Measurements from ENCODE around the gene USP38. TPM values are rescaled to one million over a fixed set of nuclear protein-coding genes. Genes with fewer than 3 reads are reported as not detected.
"Not testable (repeated sequence)": the region's sequence is repeated elsewhere in the genome, so short reads cannot be mapped to it uniquely, and the experiment has no call there.

The USP38 gene, protein sequence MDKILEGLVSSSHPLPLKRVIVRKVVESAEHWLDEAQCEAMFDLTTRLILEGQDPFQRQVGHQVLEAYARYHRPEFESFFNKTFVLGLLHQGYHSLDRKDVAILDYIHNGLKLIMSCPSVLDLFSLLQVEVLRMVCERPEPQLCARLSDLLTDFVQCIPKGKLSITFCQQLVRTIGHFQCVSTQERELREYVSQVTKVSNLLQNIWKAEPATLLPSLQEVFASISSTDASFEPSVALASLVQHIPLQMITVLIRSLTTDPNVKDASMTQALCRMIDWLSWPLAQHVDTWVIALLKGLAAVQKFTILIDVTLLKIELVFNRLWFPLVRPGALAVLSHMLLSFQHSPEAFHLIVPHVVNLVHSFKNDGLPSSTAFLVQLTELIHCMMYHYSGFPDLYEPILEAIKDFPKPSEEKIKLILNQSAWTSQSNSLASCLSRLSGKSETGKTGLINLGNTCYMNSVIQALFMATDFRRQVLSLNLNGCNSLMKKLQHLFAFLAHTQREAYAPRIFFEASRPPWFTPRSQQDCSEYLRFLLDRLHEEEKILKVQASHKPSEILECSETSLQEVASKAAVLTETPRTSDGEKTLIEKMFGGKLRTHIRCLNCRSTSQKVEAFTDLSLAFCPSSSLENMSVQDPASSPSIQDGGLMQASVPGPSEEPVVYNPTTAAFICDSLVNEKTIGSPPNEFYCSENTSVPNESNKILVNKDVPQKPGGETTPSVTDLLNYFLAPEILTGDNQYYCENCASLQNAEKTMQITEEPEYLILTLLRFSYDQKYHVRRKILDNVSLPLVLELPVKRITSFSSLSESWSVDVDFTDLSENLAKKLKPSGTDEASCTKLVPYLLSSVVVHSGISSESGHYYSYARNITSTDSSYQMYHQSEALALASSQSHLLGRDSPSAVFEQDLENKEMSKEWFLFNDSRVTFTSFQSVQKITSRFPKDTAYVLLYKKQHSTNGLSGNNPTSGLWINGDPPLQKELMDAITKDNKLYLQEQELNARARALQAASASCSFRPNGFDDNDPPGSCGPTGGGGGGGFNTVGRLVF
- polyA plus RNA-seq (2013, experiment 1 of 2): 14.5 TPM
- 15.3 TPM for polyA plus RNA-seq (2013, experiment 2 of 2)

GRCh38 chr4:143184503-143185252, at the start of gene USP38:
Gene USP38 (plus strand): TSS chr4:143184917. CDS start chr4:143185451, 534 bp downstream.
- peak within 1 kb of the TSS; percentile 98 for H3K4me3 ChIP-seq (ENCODE audit: extremely low read depth, insufficient read depth, low read length, poor library complexity, severe bottlenecking)
- peaks cover 9% of the 10 kb centered on the region for H3K36me3 ChIP-seq (ENCODE audit: control insufficient read depth, insufficient read depth, low read length)
- no peaks in the 10 kb centered on the region for H3K9me3 ChIP-seq (ENCODE audit: control insufficient read depth, low read length)
- WGBS, 2 experiments (ENCODE audit: insufficient coverage in 2 of 2): 0% methylated on average over 43 to 45 of the region's 71 CpGs
- peaks cover 6% of the 10 kb centered on the region for H3K4me1 ChIP-seq (ENCODE audit: control insufficient read depth, insufficient read depth, low read length, poor library complexity, severe bottlenecking)
- peak within 1 kb of the TSS; percentile 82 for H3K27ac ChIP-seq (ENCODE audit: low read depth, low read length, severe bottlenecking)

- WGBS, 2 experiments (ENCODE audit: insufficient coverage in 2 of 2): 83 to 92% methylated on average over 2 to 3 of the region's 5 CpGs
- Histone ChIP-seq H3K27ac (ENCODE audit: low read depth, low read length, severe bottlenecking) (no peak overlapping the region), H3K4me3 (ENCODE audit: extremely low read depth, insufficient read depth, low read length, poor library complexity, severe bottlenecking) (no peak overlapping the region), H3K4me1 (ENCODE audit: control insufficient read depth, insufficient read depth, low read length, poor library complexity, severe bottlenecking) (peaks cover 3% of the 10 kb centered on the region), H3K9me3 (ENCODE audit: control insufficient read depth, low read length) (no peaks in the 10 kb centered on the region), H3K36me3 (ENCODE audit: control insufficient read depth, insufficient read depth, low read length) (no peaks in the 10 kb centered on the region)
Measured at GRCh38 chr4:143135358-143135757, 49.4 kb upstream of the USP38 start.

DNA sequence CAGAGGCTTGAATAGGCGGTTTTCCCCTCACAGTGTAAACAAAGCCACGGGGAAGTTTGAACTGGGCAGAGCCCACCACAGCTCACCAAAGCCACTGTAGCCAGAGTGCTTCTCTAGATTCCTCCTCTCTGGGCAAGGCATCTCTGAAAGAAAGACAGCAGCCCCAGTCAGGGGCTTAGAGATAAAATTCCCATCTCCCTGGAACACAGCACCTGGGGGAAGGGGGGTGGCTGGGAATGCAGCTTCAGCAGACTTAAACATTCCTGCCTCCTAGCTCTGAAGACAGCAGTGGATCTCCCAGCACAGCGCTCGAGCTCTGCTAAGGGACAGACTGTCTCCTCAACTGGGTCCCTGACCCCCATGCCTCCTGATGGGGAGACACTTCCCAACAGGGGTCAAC, 44.0 kb upstream of the USP38 start:
- H3K27ac ChIP-seq (ENCODE audit: low read depth, low read length, severe bottlenecking): no peak overlapping the region
- no peaks in the 10 kb centered on the region for H3K36me3 ChIP-seq (ENCODE audit: control insufficient read depth, insufficient read depth, low read length)
- WGBS, 2 experiments (ENCODE audit: insufficient coverage in 2 of 2): 55 to 71% methylated on average over 3 to 4 of the region's 4 CpGs
- H3K4me1 ChIP-seq (ENCODE audit: control insufficient read depth, insufficient read depth, low read length, poor library complexity, severe bottlenecking): peaks cover 9% of the 10 kb centered on the region
- H3K9me3 ChIP-seq (ENCODE audit: control insufficient read depth, low read length): no peaks in the 10 kb centered on the region
- H3K4me3 ChIP-seq (ENCODE audit: extremely low read depth, insufficient read depth, low read length, poor library complexity, severe bottlenecking): no peak overlapping the region

- WGBS, 2 experiments (ENCODE audit: insufficient coverage in 2 of 2): 80 to 85% methylated on average over 1 to 2 of the region's 2 CpGs
- Histone ChIP-seq H3K4me1 (ENCODE audit: control insufficient read depth, insufficient read depth, low read length, poor library complexity, severe bottlenecking) (no peaks in the 10 kb centered on the region), H3K27ac (ENCODE audit: low read depth, low read length, severe bottlenecking) (no peak overlapping the region), H3K36me3 (ENCODE audit: control insufficient read depth, insufficient read depth, low read length) (no peaks in the 10 kb centered on the region), H3K9me3 (ENCODE audit: control insufficient read depth, low read length) (no peaks in the 10 kb centered on the region), H3K4me3 (ENCODE audit: extremely low read depth, insufficient read depth, low read length, poor library complexity, severe bottlenecking) (no peak overlapping the region)
Measured at GRCh38 chr4:143148521-143148920, 36.2 kb upstream of the USP38 start.

DNA sequence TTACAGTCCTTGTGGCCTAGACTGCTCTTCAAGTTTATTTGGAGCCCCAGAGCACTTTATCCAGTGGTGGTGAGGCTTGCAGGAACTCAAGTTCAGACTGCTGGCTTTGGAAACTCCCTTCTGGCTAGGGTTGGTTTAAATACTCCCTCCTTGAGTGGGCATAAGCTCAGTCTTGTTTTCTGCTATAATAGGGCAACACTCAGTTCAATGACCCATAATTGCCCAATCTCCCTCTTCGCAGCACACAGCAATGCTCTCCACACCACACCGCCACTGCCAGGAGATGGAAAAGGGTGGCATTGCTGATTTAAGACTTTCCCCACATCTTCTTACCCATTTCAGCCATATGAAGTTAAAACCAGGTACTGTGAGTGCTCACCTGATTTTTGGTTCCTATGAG, 27.9 kb upstream of the USP38 start:
- H3K27ac ChIP-seq (ENCODE audit: low read depth, low read length, severe bottlenecking): no peak overlapping the region
- no peaks in the 10 kb centered on the region for H3K9me3 ChIP-seq (ENCODE audit: control insufficient read depth, low read length)
- WGBS, 2 experiments (ENCODE audit: insufficient coverage in 2 of 2): 100% methylated on average over 1 of the region's 2 CpGs; no CpG with 5 or more reads in 1 of the 2 experiments
- H3K36me3 ChIP-seq (ENCODE audit: control insufficient read depth, insufficient read depth, low read length): no peaks in the 10 kb centered on the region
- no peak overlapping the region for H3K4me3 ChIP-seq (ENCODE audit: extremely low read depth, insufficient read depth, low read length, poor library complexity, severe bottlenecking)
- no peaks in the 10 kb centered on the region for H3K4me1 ChIP-seq (ENCODE audit: control insufficient read depth, insufficient read depth, low read length, poor library complexity, severe bottlenecking)

DNA sequence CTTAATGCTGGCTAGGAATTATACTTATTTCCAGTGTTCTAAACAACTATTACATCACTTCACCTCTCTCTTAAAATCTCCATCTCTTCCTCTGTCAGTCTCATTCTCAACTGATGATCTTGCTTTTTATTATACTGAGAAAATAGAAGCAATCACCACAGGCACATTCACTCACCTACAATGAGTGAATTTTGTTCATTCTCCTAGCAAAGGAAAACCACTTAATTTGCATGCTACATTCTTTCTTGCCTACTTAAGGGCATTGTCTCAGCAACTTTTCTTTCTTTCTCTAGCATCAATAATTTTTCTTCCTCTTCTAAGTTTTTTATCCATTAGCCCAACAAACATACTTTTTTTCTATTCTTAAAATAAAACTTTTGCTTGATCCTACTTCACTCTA, 21.1 kb upstream of the USP38 start:
- Histone ChIP-seq H3K4me1 (ENCODE audit: control insufficient read depth, insufficient read depth, low read length, poor library complexity, severe bottlenecking) (no peaks in the 10 kb centered on the region), H3K9me3 (ENCODE audit: control insufficient read depth, low read length) (no peaks in the 10 kb centered on the region), H3K27ac (ENCODE audit: low read depth, low read length, severe bottlenecking) (no peak overlapping the region), H3K4me3 (ENCODE audit: extremely low read depth, insufficient read depth, low read length, poor library complexity, severe bottlenecking) (no peak overlapping the region), H3K36me3 (ENCODE audit: control insufficient read depth, insufficient read depth, low read length) (no peaks in the 10 kb centered on the region)

GRCh38 chr4:143166722-143167121, 18.0 kb upstream of the USP38 start:
- 90 to 94% methylated on average over 11 of the region's 11 CpGs for WGBS, 2 experiments (ENCODE audit: insufficient coverage in 2 of 2)
- H3K9me3 ChIP-seq (ENCODE audit: control insufficient read depth, low read length); H3K36me3 ChIP-seq (ENCODE audit: control insufficient read depth, insufficient read depth, low read length); H3K4me1 ChIP-seq (ENCODE audit: control insufficient read depth, insufficient read depth, low read length, poor library complexity, severe bottlenecking); H3K4me3 ChIP-seq (ENCODE audit: extremely low read depth, insufficient read depth, low read length, poor library complexity, severe bottlenecking); H3K27ac ChIP-seq (ENCODE audit: low read depth, low read length, severe bottlenecking): not testable (repeated sequence)

DNA sequence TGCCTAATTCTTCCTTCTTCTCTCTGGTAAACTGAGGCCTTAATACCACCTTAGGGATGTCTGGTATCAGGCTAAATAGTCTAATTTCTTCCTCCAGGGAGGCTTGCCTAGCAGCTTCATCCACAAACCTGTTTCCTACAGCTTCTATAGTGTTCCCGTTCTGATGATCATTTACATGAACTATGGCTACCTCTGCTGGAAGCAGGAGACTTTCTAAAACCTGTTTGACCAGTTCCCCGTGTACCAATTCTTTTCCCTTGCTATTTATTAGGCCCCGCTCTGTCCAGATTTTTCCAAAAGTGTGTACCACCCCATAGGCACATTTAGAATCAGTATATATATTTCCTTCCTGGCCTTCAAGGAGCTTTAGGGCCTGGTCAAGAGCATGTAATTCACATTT, 5.8 kb upstream of the USP38 start:
- Histone ChIP-seq H3K4me1 (ENCODE audit: control insufficient read depth, insufficient read depth, low read length, poor library complexity, severe bottlenecking) (no peaks in the 10 kb centered on the region), H3K36me3 (ENCODE audit: control insufficient read depth, insufficient read depth, low read length) (no peaks in the 10 kb centered on the region), H3K9me3 (ENCODE audit: control insufficient read depth, low read length) (peaks cover 6% of the 10 kb centered on the region), H3K4me3 (ENCODE audit: extremely low read depth, insufficient read depth, low read length, poor library complexity, severe bottlenecking) (no peak overlapping the region), H3K27ac (ENCODE audit: low read depth, low read length, severe bottlenecking) (no peak overlapping the region)
- WGBS, 2 experiments (ENCODE audit: insufficient coverage in 2 of 2): 85 to 87% methylated on average over 3 of the region's 3 CpGs

DNA sequence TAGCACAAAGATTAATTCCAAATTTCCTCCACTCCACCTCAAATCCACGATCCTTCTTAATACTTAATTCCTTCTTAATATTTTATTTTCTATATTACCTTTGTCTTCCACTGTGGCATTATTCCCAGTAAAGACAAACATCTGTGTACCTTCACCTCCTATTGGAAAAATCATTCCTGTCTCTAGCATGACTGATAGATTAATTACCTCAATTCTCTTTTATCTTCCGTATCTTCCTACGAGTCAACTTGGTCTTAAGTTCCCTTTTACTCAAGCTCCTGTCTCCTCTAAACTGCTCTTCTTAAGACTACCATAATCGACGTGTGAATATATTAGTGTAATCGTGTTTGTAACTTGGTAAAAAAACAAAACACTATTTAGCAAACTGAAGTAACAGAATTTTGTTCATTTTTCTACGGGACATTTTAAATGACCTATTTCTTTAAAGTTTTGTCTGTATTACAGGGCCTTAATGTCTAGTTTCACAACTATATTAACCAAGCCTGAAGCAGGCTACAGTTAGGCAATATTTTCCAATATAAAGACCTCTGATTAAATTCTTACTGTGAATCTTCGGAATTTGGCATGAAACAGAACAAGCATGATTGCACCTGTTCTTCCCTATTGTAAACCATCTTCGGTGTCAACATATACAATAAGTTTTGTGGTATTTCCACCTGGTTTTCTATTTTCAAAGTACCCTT, 1.1 kb upstream of the USP38 start:
- WGBS, 2 experiments (ENCODE audit: insufficient coverage in 2 of 2): 82 to 83% methylated on average over 1 to 4 of the region's 9 CpGs
- H3K27ac ChIP-seq (ENCODE audit: low read depth, low read length, severe bottlenecking): peak overlapping the region; percentile 82

GRCh38 chr4:143184217-143184502, 557 bp upstream of the USP38 start:
- no peaks in the 10 kb centered on the region for H3K9me3 ChIP-seq (ENCODE audit: control insufficient read depth, low read length)
- peaks cover 9% of the 10 kb centered on the region for H3K36me3 ChIP-seq (ENCODE audit: control insufficient read depth, insufficient read depth, low read length)

More for the DNA sequence above, 1.1 kb upstream of the USP38 start:
- no peaks in the 10 kb centered on the region for H3K9me3 ChIP-seq (ENCODE audit: control insufficient read depth, low read length)
- peak overlapping the region; percentile 98 for H3K4me3 ChIP-seq (ENCODE audit: extremely low read depth, insufficient read depth, low read length, poor library complexity, severe bottlenecking)
- H3K36me3 ChIP-seq (ENCODE audit: control insufficient read depth, insufficient read depth, low read length): peaks cover 6% of the 10 kb centered on the region
- peaks cover 2% of the 10 kb centered on the region for H3K4me1 ChIP-seq (ENCODE audit: control insufficient read depth, insufficient read depth, low read length, poor library complexity, severe bottlenecking)

More at GRCh38 chr4:143184217-143184502, 557 bp upstream of the USP38 start:
- peak overlapping the region; percentile 98 for H3K4me3 ChIP-seq (ENCODE audit: extremely low read depth, insufficient read depth, low read length, poor library complexity, severe bottlenecking)
- H3K27ac ChIP-seq (ENCODE audit: low read depth, low read length, severe bottlenecking): peak overlapping the region; percentile 82
- 1% methylated on average over 9 to 11 of the region's 11 CpGs for WGBS, 2 experiments (ENCODE audit: insufficient coverage in 2 of 2)
- H3K4me1 ChIP-seq (ENCODE audit: control insufficient read depth, insufficient read depth, low read length, poor library complexity, severe bottlenecking): peaks cover 6% of the 10 kb centered on the region
